H9 (cell line): ENCODE results near the gene SH2D6. TPM values are rescaled to one million over a fixed set of nuclear protein-coding genes. Genes with fewer than 3 reads are reported as not detected.

Source experiments
- DNase-seq: peaks from one replicate; pipeline ENCODE4 v3.0.0-alpha.2; 2017
- H2AFZ ChIP-seq: one replicate; pipeline ENCODE4 v1.6.1; 2013; ENCODE audit warnings: mild to moderate bottlenecking, low read length, control low read depth, moderate library complexity
- H2AK5ac ChIP-seq: 2 replicates; pipeline ENCODE4 v1.6.1; 2013; ENCODE audit warnings: low read length, control low read depth, mixed read lengths; ENCODE audit not compliant: insufficient read length
- H2BK120ac ChIP-seq: one replicate; pipeline ENCODE4 v1.6.1; 2013; ENCODE audit warnings: low read depth, mild to moderate bottlenecking, low read length, control low read depth, inconsistent platforms; ENCODE audit not compliant: poor library complexity, severe bottlenecking
- H2BK12ac ChIP-seq: 2 replicates; pipeline ENCODE4 v1.6.1; 2013; ENCODE audit warnings: low read length, control low read depth, mixed read lengths, low read depth; ENCODE audit not compliant: insufficient read length
- H2BK15ac ChIP-seq: 2 replicates; pipeline ENCODE4 v1.6.1; 2013; ENCODE audit warnings: low read depth, low read length, control low read depth
- H2BK20ac ChIP-seq: one replicate; pipeline ENCODE4 v1.6.1; 2013; ENCODE audit warnings: low read depth, mild to moderate bottlenecking, low read length, control low read depth, inconsistent platforms; ENCODE audit not compliant: poor library complexity, severe bottlenecking
- H2BK5ac ChIP-seq: 2 replicates; pipeline ENCODE4 v1.6.1; 2013; ENCODE audit warnings: low read length, control low read depth, mixed read lengths; ENCODE audit not compliant: insufficient read length
- H3K14ac ChIP-seq: 2 replicates; pipeline ENCODE4 v1.6.1; 2013; ENCODE audit warnings: low read length, control low read depth; ENCODE audit not compliant: insufficient read depth
- H3K18ac ChIP-seq: 2 replicates; pipeline ENCODE4 v1.6.1; 2013; ENCODE audit warnings: low read depth, mild to moderate bottlenecking, mixed read lengths, low read length, control low read depth; ENCODE audit not compliant: insufficient read length
- H3K23ac ChIP-seq: 2 replicates; pipeline ENCODE4 v1.6.1; 2013; ENCODE audit warnings: low read length, control low read depth, mixed read lengths, low read depth; ENCODE audit not compliant: insufficient read length
- H3K23me2 ChIP-seq: 2 replicates; pipeline ENCODE4 v1.6.1; 2013; ENCODE audit warnings: low read depth, mild to moderate bottlenecking, mixed read lengths, low read length, control low read depth; ENCODE audit not compliant: insufficient read length, poor library complexity, severe bottlenecking
- H3K27ac ChIP-seq: 2 replicates; pipeline ENCODE4 v1.5.1; 2013; ENCODE audit warnings: low read length, control low read depth, mixed read lengths, low read depth; ENCODE audit not compliant: insufficient read length
- H3K27me3 ChIP-seq: 2 replicates; pipeline ENCODE4 v1.6.1; 2013; ENCODE audit warnings: low read length, control low read depth, inconsistent platforms; ENCODE audit not compliant: insufficient read depth
- H3K4ac ChIP-seq: 2 replicates; pipeline ENCODE4 v1.6.1; 2013; ENCODE audit warnings: low read depth, mild to moderate bottlenecking, control low read depth, inconsistent platforms, low read length, moderate library complexity
- H3K4me1 ChIP-seq: 2 replicates; pipeline ENCODE4 v1.6.1; 2013; ENCODE audit warnings: low read length, control low read depth, inconsistent platforms; ENCODE audit not compliant: insufficient read depth
- H3K4me2 ChIP-seq: 2 replicates; pipeline ENCODE4 v1.6.1; 2013; ENCODE audit warnings: low read length, control low read depth, mixed read lengths; ENCODE audit not compliant: insufficient read length, insufficient read depth
- H3K56ac ChIP-seq: 2 replicates; pipeline ENCODE4 v1.6.1; 2013; ENCODE audit warnings: low read depth, mild to moderate bottlenecking, mixed read lengths, low read length, control low read depth; ENCODE audit not compliant: insufficient read length
- H3K79me1 ChIP-seq: 2 replicates; pipeline ENCODE4 v1.6.1; 2013; ENCODE audit warnings: low read depth, mild to moderate bottlenecking, moderate library complexity, low read length, control low read depth, inconsistent platforms; ENCODE audit not compliant: insufficient read depth, poor library complexity, severe bottlenecking
- H3K79me2 ChIP-seq: 2 replicates; pipeline ENCODE4 v1.6.1; 2013; ENCODE audit warnings: low read length, control low read depth, inconsistent platforms; ENCODE audit not compliant: insufficient read depth
- H3K9ac ChIP-seq: 2 replicates; pipeline ENCODE4 v1.6.1; 2013; ENCODE audit warnings: low read length, control low read depth, mixed read lengths; ENCODE audit not compliant: insufficient read length; ENCODE audit errors: extremely low read depth
- H3K9me3 ChIP-seq: one replicate; pipeline ENCODE4 v1.6.1; 2013; ENCODE audit warnings: low read depth, low read length, inconsistent platforms; ENCODE audit not compliant: control insufficient read depth
- H3T11ph ChIP-seq: one replicate; pipeline ENCODE4 v1.6.1; 2013; ENCODE audit warnings: mild to moderate bottlenecking, low read length, control low read depth, inconsistent platforms
- H4K20me1 ChIP-seq: one replicate; pipeline ENCODE4 v1.6.1; 2013; ENCODE audit not compliant: control insufficient read depth, insufficient read length, insufficient read depth
- H4K5ac ChIP-seq: 2 replicates; pipeline ENCODE4 v1.6.1; 2013; ENCODE audit warnings: low read depth, mild to moderate bottlenecking, mixed read lengths, low read length, control low read depth; ENCODE audit not compliant: insufficient read length
- H4K8ac ChIP-seq: replicated peaks from 2 replicates; pipeline ENCODE4 v1.6.1; 2013; ENCODE audit warnings: low read length, control low read depth, mixed read lengths, low read depth; ENCODE audit not compliant: insufficient read length
- H4K91ac ChIP-seq: 2 replicates; pipeline ENCODE4 v1.6.1; 2013; ENCODE audit warnings: low read depth, mild to moderate bottlenecking, moderate library complexity, mixed read lengths, low read length, control low read depth; ENCODE audit not compliant: insufficient read length
- H3K27ac Mint-ChIP-seq, 3 experiments: 2 replicates in 2 of 3; 3 replicates in 1 of 3; pipeline ENCODE4 v1.8.0; 2020 to 2021; ENCODE audit warnings: mixed read lengths in 3 of 3, mild to moderate bottlenecking in 1 of 3, moderate library complexity in 1 of 3
- H3K27me3 Mint-ChIP-seq: 2 replicates; pipeline ENCODE4 v1.8.0; 2021; ENCODE audit warnings: low read depth, mild to moderate bottlenecking, moderate library complexity, mixed read lengths
- H3K36me3 Mint-ChIP-seq, 3 experiments: 2 replicates in 2 of 3; 3 replicates in 1 of 3; pipeline ENCODE4 v1.8.0; 2020 to 2021; ENCODE audit warnings: low read depth in 3 of 3, mixed read lengths in 3 of 3; ENCODE audit not compliant: insufficient read depth in 1 of 3
- H3K4me1 Mint-ChIP-seq, 2 experiments: 2 replicates each; pipeline ENCODE4 v1.8.0; 2020; ENCODE audit warnings: mixed read lengths in 2 of 2
- H3K4me3 Mint-ChIP-seq, 2 experiments: 2 replicates in 1 of 2; 3 replicates in 1 of 2; pipeline ENCODE4 v1.8.0; 2020 to 2021; ENCODE audit warnings: mild to moderate bottlenecking in 2 of 2, mixed read lengths in 2 of 2, moderate library complexity in 1 of 2
- H3K9me3 Mint-ChIP-seq, 2 experiments: 2 replicates in 1 of 2; 3 replicates in 1 of 2; pipeline ENCODE4 v1.8.0; 2020; ENCODE audit warnings: mild to moderate bottlenecking in 2 of 2, mixed read lengths in 2 of 2, moderate library complexity in 1 of 2
- WGBS: extraction: QIAGEN DNeasy Blood & Tissue Kit; methylation state at CpG from one replicate; pipeline ENCODE4 v1.1.7; 2013; ENCODE audit warnings: missing lambda C conversion rate, low lambda C conversion rate, mixed read lengths; ENCODE audit not compliant: insufficient read length; ENCODE audit errors: extremely low coverage; 5-methylcytosine and 5-hydroxymethylcytosine counted together
- total RNA-seq: library from RNA; stranded (reverse); gene quantifications from 2 replicates; pipeline ENCODE4 v1.2.1, GENCODE V29; 2021
- TF ChIP-seq, protein P1 (sequence below): fragments of 200-600 bp; sonication (generic); conservative IDR thresholded peaks from 3 replicates; pipeline ENCODE4 v1.8.0; 2021; ENCODE audit warnings: antibody characterized with exemption, mild to moderate bottlenecking

The SH2D6 gene
- total RNA-seq, 1 experiment from 2014 or later = 0.61 TPM

- Histone ChIP-seq H2BK120ac (no peak overlapping the region), H3K4me1 (peaks cover 7% of the 10 kb centered on the region; the same call in 1 of the 2 replicates), H2BK15ac (no peak overlapping the region), H3K23me2 (peaks cover 3% of the 10 kb centered on the region), H2BK12ac (peak overlapping the region; percentile 77), H3K56ac (no peak overlapping the region), H4K20me1 (no peaks in the 10 kb centered on the region), H3K9ac (no peak overlapping the region), H3K9me3 (no peaks in the 10 kb centered on the region), H3K79me1 (no peaks in the 10 kb centered on the region), H2AK5ac (no peak overlapping the region), H3K27me3 (no peaks in the 10 kb centered on the region; the same call in 1 of the 2 replicates), H4K8ac (no peak overlapping the region), H2BK5ac (no peak overlapping the region), H3K18ac (peak overlapping the region; percentile 88), H3K79me2 (no peaks in the 10 kb centered on the region), H3K4ac (peak overlapping the region; percentile 12; the same call in 1 of the 2 replicates), H2AFZ (no peak overlapping the region), H3T11ph (no peak overlapping the region), H3K23ac (no peak overlapping the region), H3K27ac (no peak overlapping the region), H2BK20ac (no peak overlapping the region), H4K91ac (no peak overlapping the region), H3K14ac (peak overlapping the region; percentile 95), H4K5ac (no peak overlapping the region), H3K4me2 (peak overlapping the region; percentile 60)
- no peak for DNase-seq
- Mint-ChIP-seq H3K27me3 (peaks cover 18% of the 10 kb centered on the region), H3K27ac (peak overlapping the region; percentile 85 to 94 (median 87)), H3K9me3 (no peaks in the 10 kb centered on the region; a peak in 2 of 5 replicates), H3K36me3 (no peaks in the 10 kb centered on the region), H3K4me3 (peak overlapping the region; percentile 53 to 80), H3K4me1 (peaks cover 28 to 46% of the 10 kb centered on the region in 2 experiments)
- WGBS = no CpG with 5 or more reads among the region's 10 CpGs
- TF ChIP-seq, protein P1, sequence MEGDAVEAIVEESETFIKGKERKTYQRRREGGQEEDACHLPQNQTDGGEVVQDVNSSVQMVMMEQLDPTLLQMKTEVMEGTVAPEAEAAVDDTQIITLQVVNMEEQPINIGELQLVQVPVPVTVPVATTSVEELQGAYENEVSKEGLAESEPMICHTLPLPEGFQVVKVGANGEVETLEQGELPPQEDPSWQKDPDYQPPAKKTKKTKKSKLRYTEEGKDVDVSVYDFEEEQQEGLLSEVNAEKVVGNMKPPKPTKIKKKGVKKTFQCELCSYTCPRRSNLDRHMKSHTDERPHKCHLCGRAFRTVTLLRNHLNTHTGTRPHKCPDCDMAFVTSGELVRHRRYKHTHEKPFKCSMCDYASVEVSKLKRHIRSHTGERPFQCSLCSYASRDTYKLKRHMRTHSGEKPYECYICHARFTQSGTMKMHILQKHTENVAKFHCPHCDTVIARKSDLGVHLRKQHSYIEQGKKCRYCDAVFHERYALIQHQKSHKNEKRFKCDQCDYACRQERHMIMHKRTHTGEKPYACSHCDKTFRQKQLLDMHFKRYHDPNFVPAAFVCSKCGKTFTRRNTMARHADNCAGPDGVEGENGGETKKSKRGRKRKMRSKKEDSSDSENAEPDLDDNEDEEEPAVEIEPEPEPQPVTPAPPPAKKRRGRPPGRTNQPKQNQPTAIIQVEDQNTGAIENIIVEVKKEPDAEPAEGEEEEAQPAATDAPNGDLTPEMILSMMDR = no peak
These were observed 18.4 kb downstream of the SH2D6 start for GRCh38 chr2:85436836-85437487.
